ENCODE data around the gene HNRNPA3. TPM values are rescaled to one million over a fixed set of nuclear protein-coding genes. Genes with fewer than 3 reads are reported as not detected.
A peak's percentile ranks its signal among the peaks of the same experiment; 100 is the strongest.

The HNRNPA3 gene
- total and polyA plus RNA-seq, 2 of the 13 experiments (the other 11 are each of a cell fraction or from before 2014, with no cell fraction given): 73.3 to 97.7 TPM

DNA sequence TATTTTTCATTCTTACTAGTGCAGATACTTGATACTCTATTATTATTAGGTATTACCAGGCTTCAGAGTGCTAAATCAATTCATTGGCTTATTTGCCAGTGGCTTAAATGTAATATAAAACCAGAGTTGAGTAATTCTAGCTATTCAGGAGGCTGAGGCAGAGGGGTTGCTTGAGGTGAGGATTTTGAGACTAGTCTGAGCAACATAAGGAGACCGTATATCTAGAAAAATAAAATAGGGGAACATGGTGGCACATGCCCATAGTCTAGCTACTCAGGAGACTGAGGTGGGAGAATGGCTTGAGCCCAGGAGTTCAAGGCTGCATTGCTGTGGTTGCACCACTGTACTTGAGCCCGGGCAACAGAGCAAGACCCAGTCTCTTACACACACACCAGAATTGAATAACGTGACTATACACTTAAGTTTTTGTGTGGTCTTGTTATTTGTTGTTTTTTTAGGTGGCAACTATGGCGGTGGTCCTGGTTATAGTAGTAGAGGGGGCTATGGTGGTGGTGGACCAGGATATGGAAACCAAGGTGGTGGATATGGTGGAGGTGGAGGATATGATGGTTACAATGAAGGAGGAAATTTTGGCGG, 4.8 kb downstream of the HNRNPA3 start (continued):
- TF ChIP-seq ZHX1 (CRISPR knock-in tag; IDR thresholded peaks at IDR 0.05; ENCODE audit: low read depth): no peak
- TF ChIP-seq, protein P1, sequence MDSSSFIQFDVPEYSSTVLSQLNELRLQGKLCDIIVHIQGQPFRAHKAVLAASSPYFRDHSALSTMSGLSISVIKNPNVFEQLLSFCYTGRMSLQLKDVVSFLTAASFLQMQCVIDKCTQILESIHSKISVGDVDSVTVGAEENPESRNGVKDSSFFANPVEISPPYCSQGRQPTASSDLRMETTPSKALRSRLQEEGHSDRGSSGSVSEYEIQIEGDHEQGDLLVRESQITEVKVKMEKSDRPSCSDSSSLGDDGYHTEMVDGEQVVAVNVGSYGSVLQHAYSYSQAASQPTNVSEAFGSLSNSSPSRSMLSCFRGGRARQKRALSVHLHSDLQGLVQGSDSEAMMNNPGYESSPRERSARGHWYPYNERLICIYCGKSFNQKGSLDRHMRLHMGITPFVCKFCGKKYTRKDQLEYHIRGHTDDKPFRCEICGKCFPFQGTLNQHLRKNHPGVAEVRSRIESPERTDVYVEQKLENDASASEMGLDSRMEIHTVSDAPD (CRISPR knock-in tag; IDR thresholded peaks at IDR 0.05): no peak
- no peak for TF ChIP-seq SOX13 (IDR thresholded peaks at IDR 0.05)
- TF ChIP-seq SOX13 (CRISPR knock-in tag; conservative IDR thresholded peaks at IDR 0.05 in 1 of 2, IDR thresholded peaks at IDR 0.05 in 1 of 2): peak in 1 of 2 experiments; percentile 75; a peak in 1 of 4 replicates
- no peak for TF ChIP-seq FOXP4 (CRISPR knock-in tag; IDR thresholded peaks at IDR 0.05)

Data from HepG2 (cell line).